HG03521 (cell line): ENCODE results near the gene SBSN.

Experiments
- ATAC-seq: cut with Tn5 transposase; IDR thresholded peaks from one replicate; pipeline ENCODE4 v1.9.1; 2021; ENCODE audit warnings: mild to moderate bottlenecking, moderate library complexity; ENCODE audit not compliant: unreplicated experiment

SBSN gene

DNA sequence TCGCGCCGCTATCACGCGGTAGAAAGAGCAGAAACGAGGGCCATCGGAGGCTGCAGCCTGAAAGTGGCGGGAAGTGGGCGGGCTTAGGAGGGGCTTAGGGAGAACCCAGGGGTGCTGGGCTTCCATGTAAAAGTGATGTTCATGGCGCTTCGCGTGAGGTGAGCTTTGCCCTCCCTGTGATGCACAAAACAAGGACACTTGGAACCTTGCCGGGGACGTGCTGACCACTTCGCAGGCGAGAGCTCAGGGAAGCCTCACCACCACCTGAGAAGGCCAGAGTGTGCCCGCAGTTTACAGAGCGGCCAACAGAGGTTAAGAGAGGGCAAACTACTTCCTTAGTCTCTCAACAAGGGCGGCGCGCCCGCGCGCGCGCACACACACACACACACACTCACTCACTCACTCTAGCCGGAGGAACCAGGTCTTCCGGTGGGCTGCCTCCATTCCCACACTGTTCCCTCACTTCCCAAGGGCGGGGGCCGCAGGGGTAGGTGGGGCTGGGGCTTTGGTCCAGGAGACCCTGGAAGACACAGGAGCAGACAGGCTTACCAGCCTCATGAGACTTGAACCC, 5.8 kb upstream of the SBSN start:
- ATAC-seq = no peak

GRCh38 chr19:35533201-35533821, 5.2 kb upstream of the SBSN start, which contains the start of gene GAPDHS:
TSS of gene GAPDHS (plus strand) at chr19:35533456. CDS start at chr19:35533528, 72 bp downstream.
- ATAC-seq = no peak

DNA sequence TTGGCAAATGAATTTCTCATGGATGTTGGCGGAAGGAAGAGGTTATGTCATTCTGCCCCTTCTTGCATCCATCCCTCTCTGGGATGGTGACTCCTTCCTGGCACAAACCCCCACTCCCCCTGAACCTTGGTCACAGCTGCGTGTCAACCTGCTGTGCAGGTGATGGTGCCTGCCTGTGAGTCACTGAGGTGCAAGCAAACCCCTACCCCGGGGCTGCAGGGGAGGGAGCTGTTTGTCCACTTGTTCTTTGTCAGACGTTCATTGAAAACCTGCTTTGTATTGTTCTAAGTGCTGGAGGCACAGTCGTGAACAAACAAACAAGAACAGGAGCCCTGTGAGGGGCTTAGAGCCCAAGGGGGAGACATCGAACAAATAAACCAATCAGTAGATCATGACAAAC, 3.2 kb upstream of the SBSN start:
- ATAC-seq = no peak

DNA sequence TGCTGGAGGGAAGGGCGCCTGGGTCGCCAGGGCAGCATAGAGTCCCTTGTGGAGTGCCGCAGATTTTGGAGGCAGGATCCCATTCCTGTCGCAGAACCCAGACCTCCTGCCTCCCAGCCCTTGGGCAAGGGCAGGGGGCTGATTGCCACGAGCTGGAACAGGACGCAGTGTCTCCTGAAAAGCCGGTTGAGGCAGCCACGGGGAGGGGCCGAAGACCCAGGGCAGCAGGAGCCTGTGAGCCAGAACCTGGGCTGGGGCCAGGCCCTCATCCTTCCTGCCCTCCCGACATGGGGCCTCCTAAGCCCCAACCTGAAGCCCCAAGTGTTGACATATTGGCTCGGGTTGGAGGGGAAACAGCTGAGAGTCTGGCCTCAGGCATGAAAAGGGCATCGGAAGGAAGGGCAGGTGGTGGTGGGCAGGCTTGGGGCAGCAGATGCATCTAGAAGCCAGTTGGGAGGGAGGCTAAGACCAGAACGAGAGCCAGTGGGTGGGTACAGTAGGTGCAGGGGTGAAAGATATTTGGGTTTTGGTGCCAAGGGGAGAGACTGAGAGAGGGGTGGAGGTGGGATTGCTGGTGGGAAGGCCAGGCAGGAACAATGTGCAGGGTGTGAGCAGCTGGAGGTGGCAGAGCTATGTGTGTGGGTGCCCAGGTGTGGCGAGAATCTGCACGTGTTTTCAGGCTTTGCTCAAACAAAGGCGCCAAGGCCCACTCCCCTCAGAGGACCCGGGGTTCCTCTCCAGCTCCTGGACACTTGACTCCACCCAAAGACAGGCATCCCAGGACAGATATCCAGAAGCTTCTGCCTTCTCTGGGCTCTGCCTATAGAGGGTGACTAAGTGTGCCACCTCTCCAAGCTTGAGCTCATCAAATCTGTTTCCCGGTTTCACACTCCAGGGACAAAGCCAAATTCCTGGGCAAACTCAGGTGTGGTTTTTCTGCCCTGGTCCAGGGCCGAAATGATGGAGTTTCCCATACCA, 1.4 kb upstream of the SBSN start:
- no peak for ATAC-seq

GRCh38 chr19:35525873-35526272, 2.2 kb downstream of the SBSN start:
- no peak for ATAC-seq

GRCh38 chr19:35524181-35524837, 3.8 kb downstream of the SBSN start:
- no peak for ATAC-seq

GRCh38 chr19:35522745-35523327, 5.3 kb downstream of the SBSN start:
- no peak for ATAC-seq

GRCh38 chr19:35521124-35521743, 6.9 kb downstream of the SBSN start:
- ATAC-seq = no peak

DNA sequence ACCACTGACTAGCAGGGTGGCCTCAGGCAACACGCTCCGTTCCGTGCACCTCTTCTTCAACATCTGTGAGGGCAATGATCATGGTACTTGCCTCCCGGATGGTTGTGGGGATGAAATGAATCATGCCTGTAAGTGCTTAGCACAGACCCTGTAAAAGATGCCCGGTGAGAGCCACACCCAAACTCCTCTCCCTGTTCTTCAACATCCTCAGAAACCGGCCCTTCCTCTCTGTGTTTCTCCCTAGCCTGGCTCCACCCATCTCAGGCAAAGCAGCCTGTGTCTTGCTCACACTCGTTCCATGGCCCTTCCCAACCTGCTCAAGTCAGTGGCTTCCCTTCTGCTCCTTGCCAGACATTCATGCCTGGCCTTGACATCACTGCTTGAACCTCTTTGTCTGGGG, 8.8 kb downstream of the SBSN start:
- no peak for ATAC-seq

- no peak for ATAC-seq
Observed at GRCh38 chr19:35518313-35518712, 9.8 kb downstream of the SBSN start.

DNA sequence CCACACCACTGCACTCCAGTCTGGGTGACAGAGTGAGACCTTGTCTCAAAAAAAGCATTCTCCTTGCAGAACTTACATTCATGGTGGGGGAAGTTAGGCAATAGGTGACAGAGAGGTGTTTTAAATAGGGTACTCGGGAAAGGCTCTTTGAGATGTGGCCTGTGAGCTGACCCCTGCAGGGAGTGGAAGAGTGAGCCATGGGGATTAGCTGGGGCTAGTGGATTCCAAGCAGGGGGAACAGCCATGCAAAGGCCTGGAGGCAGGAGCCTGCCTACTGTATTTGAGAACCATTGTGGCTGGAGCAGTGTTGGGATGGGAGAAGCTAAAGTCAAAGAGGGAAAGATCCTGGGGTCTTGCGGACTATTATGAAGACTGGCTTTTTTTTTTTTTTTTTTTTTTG, 10.8 kb downstream of the SBSN start:
- no peak for ATAC-seq

DNA sequence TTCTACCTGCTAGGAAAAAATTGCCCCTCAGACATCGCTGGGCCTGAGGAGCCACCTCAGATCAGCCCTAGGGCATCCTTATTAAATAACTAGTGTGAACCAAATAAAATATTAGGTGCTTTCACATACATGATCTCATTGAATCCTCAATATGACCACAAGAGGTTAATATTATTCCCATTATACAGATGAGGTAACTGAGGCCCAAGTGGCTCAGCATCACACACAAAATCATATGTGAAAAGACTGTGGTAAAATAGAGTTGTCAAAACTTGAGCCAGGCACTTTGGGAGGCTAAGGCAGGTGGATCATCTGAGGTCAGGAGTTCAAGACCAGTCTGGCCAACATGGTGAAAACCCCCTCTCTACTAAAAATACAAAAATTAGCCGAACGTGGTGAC, 11.8 kb downstream of the SBSN start:
- no peak for ATAC-seq

DNA sequence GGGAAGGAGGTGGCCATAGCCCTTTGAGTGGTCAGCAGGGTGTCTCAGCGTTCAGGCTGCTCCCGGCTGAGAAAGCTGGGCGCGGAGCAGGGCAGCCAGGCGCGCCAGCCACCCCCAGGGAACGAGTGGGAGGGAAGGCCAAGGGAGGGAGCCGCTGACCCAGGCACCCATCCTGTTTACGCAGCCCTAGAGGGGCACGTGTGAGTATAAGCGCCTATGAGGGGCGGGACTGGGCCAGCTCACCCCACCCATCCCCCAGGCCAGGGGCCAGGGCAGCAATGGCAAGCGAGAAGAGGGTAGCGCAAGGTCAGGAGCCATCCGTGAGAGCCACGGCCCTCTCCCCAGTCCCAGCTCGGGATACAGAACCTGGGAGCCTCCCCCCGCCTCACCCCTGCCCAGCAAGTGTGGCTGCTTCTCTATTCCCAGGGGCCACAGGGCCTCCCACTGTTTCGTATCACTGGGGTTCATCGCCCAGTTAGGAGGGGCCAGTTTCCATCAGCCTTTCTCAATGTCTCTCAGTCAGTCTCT, 13.8 kb downstream of the SBSN start:
- ATAC-seq = no peak

- no peak for ATAC-seq
Observed at GRCh38 chr19:35513628-35514281, 14.4 kb downstream of the SBSN start, which contains the start of gene DMKN. TSS of gene DMKN (minus strand) at chr19:35513649. CDS start at chr19:35513475, 174 bp downstream.

DNA sequence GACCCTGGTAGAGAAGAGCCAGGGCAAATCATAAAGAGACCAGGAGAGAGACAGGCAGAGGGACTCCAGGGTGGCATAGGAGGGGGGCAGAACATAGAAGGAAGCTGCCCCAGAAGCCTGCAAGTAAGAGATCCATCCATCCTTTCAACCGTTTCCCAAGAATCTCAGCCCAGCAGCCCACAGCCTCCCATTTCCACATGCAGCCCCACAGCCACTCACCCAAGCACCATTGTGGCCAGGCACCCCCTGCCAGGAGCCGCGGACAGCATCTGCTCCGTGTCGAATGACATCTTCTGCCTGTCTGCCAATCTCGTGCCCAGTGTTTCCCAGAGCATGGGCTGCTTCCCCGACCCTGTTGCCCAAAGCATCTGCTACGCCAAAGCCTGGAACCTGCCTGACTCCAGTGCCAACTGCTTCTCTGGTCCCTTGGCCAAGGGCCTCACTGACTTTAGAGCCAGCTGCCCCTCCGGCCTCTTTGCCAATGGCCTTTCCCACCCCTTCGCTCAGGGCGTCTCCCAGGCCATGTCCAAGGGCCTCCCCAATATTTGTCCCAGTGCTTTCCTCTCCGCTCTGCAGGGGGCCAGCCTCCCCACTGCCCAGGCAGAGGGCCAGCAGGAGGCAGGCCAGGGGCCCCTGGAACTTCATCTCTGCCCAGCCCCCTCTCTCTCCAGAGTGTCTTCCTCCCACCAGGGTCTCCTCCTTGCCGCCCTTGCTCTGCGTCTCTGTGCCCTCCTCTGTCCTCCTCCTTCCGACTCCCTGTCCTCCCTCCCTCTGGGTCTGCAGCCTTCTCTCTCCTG, 15.1 kb downstream of the SBSN start:
- ATAC-seq = no peak

- ATAC-seq = no peak
Observed at GRCh38 chr19:35511337-35511736, 16.8 kb downstream of the SBSN start.

- no peak for ATAC-seq
Observed at GRCh38 chr19:35510626-35510964, 17.5 kb downstream of the SBSN start.

GRCh38 chr19:35509861-35510625, 18.1 kb downstream of the SBSN start:
- ATAC-seq = no peak
